GM19025 (cell line): ENCODE measurements around the gene MRPL12.
"Not testable (repeated sequence)": the region's sequence is repeated elsewhere in the genome, so short reads cannot be mapped to it uniquely, and the experiment has no call there.

Source experiments
- ATAC-seq: cut with Tn5 transposase; IDR thresholded peaks from one replicate; pipeline ENCODE4 v1.9.1; 2021; ENCODE audit warnings: mild to moderate bottlenecking, low read depth, moderate library complexity; ENCODE audit not compliant: unreplicated experiment

Gene MRPL12

DNA sequence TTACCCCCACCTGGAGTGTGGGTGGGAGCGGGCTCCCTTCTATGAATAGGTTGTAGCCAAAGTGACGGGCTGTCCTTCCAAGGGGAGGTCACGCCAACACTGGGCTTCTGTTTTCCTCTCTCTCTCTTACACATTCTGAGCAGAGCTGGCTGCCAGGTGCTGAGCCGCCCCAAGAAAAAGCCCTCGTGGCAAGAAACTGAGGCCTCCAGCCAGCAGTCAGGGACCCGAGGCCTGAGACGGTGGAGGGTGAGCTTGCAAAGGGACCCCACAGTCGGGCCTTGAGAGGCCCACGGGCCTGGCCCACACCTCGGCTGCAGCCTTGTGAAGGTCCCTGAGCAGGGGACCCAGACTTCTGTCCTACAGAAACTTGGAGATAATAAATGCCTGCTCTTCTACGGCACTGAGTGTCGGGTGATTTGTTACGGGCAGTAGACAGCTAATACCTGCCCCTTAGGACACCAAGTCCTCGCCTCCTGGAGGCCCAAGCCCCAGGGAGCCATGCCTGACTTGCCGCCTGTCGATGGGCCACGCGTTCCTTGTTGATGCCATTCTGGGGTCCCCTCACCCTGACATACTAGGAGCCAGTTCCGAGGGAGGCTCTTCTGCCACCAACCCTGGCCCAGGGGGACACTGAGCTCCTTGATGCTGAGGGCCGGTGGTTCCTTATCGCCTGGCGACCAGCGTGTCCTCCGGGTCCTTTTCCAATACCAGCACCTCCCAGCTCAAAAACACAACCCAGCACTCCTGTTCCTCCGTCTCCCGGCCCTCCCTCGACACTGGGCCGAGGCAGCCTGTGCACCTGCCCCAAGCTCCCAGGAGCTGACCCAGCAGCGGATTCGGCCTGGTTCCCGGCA lies 35.0 kb downstream of the MRPL12 start:
- ATAC-seq, result no peak

DNA sequence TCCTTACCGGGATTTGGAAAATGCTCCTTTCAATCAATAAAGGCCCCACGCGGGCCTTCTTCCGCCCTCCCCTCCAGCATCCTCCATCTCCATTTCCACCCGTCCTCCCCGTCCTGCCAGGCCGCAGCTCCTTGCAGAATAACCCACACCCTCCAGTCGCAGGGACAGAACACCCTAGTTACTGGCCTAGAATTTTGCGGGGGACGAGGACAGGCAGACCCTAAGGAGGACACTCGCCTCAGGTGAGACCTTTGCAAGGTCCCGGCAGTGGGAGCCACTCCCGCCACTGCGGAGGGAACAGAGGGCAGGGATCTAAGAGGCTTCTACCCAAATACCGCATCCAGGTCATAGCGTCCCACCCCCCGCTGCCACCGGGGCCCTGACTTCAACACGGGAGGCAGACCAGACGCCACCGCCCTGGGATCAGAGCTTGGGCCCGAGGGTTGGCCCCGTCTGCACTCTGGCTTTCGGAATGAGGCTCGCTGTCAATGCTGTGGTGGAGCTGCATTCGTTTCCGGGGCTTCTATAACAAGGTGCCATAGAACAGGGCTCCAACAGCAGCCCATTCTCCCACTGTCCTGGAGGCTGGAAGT lies 35.7 kb downstream of the MRPL12 start:
- ATAC-seq, result no peak

DNA sequence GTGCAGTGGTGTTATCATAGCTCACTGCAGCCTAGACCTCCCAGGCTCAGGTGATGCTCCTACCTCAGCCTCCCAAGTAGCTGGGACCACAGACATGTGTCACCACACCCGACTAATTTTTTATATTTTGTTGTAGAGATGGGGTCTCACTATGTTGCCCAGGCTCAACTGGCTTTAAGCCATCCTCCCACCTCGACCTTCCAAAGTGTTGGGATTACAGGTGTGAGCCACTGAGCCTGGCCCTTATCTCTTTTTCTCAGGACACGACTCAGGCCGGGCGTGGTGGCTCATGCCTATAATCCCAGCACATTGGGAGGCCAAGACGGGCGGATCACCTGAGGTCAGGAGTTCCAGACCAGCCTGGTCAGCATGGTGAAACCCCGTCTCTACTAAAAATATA lies 36.4 kb downstream of the MRPL12 start:
- not testable (repeated sequence) for ATAC-seq

DNA sequence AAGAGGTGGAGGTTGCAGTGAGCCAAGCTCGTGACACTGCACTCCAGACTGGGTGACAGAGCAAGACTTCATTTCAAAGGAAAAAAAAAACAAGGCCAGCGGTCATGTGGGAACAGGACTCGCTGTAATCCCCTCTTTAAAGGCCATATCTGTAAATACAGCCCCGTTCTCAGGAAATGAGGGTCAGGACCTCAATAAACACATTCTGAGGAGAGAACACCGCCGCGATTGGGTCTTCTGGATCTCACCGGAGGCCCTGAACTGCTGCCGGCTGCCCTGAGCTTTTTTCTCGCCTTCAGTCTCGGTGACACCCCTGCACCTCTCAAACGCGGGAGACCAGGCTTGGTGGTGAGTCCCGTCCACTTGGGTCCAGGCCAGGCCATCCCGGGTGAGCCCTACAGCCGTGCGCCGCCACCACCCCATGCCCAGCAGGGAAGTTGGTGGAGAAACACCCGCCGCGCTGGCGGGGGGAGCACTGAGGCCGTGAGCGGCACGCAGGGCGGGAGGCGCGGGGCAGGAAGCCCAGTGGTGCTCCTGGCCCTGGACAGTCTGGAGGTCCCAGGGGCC lies 37.3 kb downstream of the MRPL12 start:
- ATAC-seq, result no peak

DNA sequence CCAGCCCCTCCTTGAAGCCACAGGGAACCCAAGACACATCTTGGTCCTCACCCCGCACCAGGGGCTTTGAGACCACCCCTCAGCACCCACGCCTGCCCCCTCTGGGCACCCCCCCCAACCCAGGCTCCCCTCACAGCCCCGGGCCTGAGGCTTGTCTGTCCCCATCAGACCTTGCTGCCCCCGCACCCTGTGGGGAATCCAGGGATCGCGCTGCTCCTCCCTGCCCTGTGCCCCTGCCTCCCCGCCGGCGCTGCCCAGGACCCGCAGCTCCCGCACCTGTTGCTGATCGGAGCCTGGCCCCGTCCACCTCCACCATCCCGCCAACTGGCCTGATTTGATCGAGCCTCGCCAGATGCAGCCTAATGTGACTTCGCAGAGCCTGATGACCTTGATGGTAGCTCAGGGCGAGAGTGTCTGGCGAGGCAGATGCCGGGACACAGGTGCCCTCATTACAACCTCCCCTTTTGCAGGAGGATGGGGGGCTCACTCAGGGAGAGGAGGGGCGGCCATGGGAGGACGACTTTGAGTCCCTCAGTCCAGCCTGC lies 38.0 kb downstream of the MRPL12 start:
- no peak for ATAC-seq

DNA sequence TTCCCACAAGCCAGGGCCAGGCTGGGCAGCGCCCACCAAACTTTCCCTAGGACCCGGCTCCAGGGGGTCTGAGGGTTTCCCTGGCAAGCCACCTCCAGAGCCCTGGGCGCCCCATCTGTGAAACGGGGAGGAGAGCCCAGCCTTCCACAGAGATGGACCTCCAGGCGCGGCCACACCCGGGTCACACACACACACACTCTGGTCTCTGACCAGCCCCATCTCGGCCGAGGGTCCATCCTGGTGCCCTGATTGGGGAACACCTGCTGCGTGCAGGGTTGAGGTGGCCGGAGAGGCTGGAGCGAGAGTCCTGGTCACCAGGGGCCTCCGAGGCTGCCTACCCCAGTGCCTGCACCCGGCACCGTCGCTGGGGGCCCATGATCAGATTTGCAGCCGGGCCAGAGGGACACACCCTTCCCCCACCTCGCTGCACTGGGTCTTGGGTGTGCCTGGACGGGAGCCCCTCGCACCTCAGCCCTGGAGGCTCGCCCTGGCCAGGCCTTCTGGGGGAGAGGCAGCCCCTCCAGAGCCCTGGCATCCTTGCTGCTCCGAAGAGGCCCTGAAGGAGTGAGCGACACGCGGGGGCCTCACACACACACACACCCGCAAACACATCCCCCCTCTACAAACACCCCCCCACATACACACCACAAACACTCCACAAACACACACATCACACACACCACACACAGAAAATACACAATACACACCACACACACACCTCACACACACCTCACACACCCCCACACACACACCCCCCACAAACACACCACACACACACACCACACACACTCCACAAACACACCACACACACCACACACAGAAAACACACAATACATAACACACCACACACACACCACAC lies 38.7 kb downstream of the MRPL12 start:
- ATAC-seq, result no peak
